Breast epithelium (tissue), 3 donors: ENCODE data around the gene SUMF1.

Source experiments
- POLR2AphosphoS5 ChIP-seq, 3 donors: sonication (generic); formaldehyde crosslinking; IDR thresholded peaks; one replicate each; pipeline ENCODE4 v1.6.1; 2017; ENCODE audit warnings: antibody characterized with exemption in 3 of 3
- TF ChIP-seq, protein P1 (sequence below), 3 donors: fragments of 450-650 bp; IDR thresholded peaks; one replicate each; pipeline ENCODE4 v1.5.1; 2016 to 2017; ENCODE audit warnings: antibody characterized with exemption in 3 of 3, mild to moderate bottlenecking in 3 of 3, moderate library complexity in 3 of 3

DNA sequence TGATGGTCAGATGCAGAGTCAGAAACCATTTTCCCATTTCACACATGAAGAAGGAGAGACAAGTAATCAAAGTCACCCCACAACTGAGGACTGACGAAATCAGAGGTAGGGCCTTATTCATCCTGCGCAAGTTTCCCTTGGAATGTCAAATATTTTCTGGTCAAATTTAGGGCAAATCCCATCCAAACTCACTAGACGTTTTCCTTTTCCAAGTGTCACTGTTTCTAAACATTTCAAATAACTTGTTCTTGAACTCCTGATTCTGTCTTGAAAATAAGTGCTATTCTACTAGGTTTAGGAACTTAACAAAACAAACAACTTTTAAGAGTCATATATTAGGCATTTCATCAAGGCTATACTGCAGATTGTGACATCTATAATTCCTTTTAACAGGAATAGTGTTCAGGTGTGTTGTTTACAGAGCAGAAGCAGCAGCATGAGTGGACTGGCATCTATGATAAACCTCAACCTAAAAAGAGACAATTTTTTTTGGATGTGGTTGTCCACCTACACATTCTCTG lies 40.7 kb downstream of the SUMF1 start:
- TF ChIP-seq POLR2AphosphoS5 (IDR thresholded peaks at IDR 0.05), result no peak
- TF ChIP-seq, protein P1, sequence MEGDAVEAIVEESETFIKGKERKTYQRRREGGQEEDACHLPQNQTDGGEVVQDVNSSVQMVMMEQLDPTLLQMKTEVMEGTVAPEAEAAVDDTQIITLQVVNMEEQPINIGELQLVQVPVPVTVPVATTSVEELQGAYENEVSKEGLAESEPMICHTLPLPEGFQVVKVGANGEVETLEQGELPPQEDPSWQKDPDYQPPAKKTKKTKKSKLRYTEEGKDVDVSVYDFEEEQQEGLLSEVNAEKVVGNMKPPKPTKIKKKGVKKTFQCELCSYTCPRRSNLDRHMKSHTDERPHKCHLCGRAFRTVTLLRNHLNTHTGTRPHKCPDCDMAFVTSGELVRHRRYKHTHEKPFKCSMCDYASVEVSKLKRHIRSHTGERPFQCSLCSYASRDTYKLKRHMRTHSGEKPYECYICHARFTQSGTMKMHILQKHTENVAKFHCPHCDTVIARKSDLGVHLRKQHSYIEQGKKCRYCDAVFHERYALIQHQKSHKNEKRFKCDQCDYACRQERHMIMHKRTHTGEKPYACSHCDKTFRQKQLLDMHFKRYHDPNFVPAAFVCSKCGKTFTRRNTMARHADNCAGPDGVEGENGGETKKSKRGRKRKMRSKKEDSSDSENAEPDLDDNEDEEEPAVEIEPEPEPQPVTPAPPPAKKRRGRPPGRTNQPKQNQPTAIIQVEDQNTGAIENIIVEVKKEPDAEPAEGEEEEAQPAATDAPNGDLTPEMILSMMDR (IDR thresholded peaks at IDR 0.05), result no peak
